CD4-positive, alpha-beta T cell treated with Interferon gamma for 1 hour (primary cell): ENCODE data around the gene GIGYF1.
"Not testable (repeated sequence)": the region's sequence is repeated elsewhere in the genome, so short reads cannot be mapped to it uniquely, and the experiment has no call there.

Source experiments
- DNase-seq: peaks from one replicate; pipeline ENCODE4 v3.0.0-alpha.2; 2020

The GIGYF1 gene

GRCh38 chr7:100671353-100672327 lies 22.4 kb downstream of the GIGYF1 start:
- no peak for DNase-seq

- DNase-seq: no peak
Measured at GRCh38 chr7:100670074-100670473, 24.0 kb downstream of the GIGYF1 start.

DNA sequence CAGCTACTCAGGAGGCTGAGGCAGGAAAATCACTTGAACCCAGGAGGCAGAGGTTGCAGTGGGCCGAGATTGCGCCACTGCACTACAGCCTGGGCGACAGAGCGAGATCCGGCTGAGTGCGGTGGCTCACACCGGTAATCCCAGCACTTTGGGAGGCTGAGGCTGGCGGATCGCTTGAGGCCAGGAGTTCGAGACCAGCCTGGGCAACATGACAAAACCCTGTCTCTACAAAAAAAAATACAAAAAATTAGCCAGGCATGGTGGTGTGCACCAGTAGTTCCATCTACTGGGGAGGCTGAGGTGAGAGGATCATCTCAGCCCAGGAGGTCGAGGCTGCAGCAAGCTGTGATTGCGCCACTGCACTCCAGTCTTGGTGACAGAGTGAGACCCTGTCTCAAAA lies 24.9 kb downstream of the GIGYF1 start:
- DNase-seq: not testable (repeated sequence)

DNA sequence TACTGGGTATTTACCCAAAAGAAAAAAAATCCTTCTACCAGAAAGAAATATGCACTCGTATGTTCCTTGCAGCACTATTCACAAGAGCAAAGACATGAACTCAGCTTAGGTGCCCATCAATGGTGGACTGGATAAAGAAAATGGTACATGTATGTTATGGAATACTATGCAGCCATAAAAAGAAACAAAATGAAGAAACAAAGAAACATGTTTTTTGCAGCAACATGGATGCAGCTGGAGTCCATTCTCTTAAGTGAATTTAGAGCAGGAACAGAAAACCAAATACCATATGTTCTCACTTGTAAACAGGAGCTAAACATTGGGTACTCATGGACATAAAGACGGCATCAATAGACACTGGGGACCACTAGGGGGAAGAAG lies 26.0 kb downstream of the GIGYF1 start:
- no peak for DNase-seq

GRCh38 chr7:100667331-100668068 lies 26.6 kb downstream of the GIGYF1 start:
- DNase-seq: no peak

- no peak for DNase-seq
Measured at GRCh38 chr7:100665168-100665726, 28.8 kb downstream of the GIGYF1 start.

DNA sequence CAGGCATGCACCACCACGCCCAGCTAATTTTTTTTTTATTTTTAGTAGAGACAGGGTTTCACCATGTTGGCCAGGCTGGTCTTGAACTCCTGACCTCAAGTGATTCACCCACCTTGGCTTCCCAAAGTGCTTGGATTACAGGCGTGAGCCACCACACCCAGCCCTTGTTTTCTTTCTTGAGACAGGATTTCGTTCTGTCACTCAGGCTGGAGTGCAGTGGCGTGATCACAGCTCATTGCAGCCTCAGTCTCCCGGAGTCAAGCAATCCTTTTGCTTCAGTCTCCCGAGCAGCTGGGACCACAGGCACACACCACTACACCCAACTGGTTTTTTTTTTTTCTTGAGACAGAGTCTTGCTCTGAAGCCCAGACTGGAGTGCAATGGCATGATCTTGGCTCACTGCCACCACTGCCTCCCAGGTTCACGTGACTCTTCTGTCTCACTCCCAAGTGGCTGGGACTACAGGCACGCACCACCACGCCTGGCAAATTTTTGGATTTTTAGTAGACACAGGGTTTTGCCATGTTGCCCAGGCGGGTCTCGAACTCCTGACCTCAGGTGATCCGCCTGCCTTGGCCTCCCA lies 31.8 kb downstream of the GIGYF1 start:
- DNase-seq: not testable (repeated sequence)

GRCh38 chr7:100655908-100656674 lies 38.0 kb downstream of the GIGYF1 start, which contains the start of gene ACTL6B:
Gene ACTL6B (minus strand): TSS chr7:100656448. CDS start chr7:100656354, 94 bp downstream.
- DNase-seq: peak; percentile 52

DNA sequence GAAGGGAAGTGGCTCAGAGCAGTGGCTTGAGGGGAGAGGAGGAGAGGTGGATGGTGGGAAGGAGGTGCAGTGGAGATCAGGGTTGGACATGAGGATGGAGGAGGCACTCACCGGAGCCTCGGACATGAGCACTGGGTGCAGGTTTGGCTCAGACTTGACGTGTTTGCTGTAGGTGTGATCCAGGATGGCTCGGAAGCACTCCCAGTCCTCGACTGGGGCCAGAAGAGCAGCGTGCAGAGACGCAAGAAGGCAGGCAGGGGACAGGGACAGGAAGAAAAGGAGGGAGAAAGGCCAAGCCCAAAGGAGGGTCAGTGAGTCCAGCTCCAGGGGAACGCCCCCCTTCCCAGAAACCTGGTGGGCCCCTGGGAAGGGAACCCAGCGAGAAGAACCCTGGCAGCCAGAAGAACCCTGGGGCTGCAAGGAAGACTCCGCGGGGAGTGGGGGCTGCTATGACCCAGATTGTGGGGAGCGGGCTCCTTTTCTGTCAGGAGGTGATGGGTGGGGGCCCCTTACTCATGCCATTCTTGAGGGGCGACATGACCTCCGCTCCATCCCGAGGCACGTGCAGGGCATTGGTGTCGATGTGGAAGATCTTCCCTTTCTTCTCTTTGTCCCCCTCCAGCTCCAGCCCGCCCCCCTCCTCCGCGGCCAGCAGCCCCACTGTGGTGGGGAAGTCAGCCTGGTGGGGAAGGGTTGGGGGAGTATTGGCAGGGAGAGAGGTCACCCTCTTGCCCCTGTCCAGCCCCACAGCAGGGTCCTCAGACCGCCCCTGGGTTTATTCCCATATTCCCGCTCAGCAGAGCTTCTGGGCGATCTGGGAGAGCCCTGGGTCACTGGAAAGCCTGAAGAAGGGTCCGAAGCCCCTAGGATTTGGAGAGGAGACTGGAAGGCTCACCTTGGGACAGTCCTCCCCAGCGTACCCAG lies 38.9 kb downstream of the GIGYF1 start:
- DNase-seq: no peak

DNA sequence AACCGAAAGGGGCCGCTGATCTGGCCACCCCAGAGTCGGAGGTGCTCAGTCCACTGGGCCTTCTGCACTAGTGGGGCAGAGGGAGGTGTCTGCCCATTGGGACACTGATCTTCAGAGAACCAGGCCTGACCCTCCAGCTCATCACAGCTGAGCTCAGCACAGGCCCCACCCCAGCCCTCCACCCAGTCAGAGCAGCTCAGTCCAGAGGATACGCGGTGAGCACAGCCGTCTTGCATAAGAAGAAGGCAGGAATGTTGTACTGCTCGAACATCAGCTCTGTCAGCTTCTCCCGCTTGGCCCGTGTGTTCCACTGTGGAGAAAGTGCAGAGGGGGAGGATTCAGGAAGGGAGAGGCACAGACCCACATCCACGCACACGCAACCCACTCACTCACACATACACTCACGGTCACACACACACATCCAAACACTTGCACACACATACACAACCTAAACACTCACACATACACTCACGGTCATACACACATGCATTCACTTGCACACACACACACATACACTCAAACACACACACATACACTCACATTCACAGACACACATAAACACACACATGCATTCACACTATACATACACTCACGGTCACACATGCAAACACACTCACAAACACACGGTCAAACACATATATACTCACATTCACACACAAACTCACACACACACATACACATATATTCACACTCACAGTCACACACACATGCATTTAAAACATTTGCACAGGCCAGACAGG lies 44.1 kb downstream of the GIGYF1 start:
- DNase-seq: no peak

GRCh38 chr7:100642534-100642907 lies 51.5 kb downstream of the GIGYF1 start:
- DNase-seq: peak; percentile 61

GRCh38 chr7:100641860-100642533 lies 52.1 kb downstream of the GIGYF1 start:
- no peak for DNase-seq

- no peak for DNase-seq
Measured at GRCh38 chr7:100641463-100641859, 52.6 kb downstream of the GIGYF1 start, which contains the start of gene TFR2. Gene TFR2 (minus strand): TSS chr7:100641552. CDS start chr7:100641509, 43 bp downstream.

DNA sequence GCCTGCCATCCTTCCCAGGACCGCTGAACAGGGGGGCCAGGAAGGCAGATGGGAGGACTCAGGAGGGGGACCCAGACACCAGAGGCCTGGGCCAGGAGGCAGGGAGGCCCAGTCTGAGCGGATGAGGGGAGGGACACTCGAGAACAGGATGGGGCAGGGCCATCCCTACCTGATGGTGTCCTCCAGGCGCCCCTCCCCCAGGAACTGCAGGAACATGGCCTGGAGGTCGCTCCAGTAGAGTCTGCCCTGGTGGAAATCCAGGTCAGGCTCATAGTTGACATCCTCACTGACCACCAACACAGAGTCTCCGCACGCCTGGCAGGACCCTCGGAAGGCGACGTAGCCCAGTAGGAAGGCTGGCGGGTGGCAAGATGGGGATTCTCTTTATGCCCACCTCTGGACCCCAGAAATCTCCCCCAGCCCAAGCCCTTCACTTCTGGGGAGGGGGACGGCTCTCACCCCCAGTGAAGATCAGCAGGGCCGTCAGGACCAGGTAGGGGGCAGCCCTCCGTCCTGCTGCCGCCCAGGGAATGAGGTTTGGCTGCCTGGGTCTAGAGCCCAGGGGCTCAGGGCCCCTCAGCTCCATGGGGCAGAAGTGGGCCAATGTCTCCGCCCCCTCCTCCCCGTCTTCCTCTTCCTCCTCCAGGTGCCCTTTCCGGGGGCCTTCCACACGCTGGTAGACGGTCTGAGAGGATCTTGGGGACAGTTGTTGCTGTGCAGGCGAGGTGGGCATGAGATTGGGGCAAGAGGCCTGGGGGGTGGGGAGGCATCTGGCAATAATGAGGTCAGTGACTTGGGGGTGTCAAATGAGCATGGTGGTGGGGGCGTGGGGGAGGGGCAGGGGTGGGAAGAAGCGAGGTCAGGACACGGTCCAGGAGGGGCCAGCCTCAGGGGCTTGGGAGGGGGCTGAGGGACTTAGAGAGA lies 53.3 kb downstream of the GIGYF1 start:
- DNase-seq: no peak

- no peak for DNase-seq
Measured at GRCh38 chr7:100639995-100640516, 54.0 kb downstream of the GIGYF1 start.

GRCh38 chr7:100632951-100633717 lies 60.9 kb downstream of the GIGYF1 start:
- DNase-seq: peak; percentile 61

DNA sequence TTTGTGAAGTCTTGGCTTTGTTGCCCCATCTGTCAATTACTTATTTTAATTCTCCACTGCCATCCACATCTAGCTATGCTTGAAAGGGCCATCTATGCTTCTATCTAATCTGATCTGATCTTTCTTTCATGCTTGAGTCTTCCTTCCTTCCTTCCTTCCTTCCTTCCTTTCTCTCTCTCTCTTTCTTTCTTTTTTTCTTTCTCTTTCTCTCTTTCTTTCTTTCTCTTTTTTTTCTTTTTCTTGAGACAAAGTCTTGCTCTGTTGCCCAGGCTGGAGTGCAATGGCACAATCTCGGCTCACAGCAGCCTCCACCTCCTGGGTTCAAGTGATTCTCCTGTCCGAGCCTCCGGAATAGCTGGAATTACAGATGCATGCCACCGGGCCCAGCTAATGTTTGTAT lies 64.0 kb downstream of the GIGYF1 start:
- DNase-seq: no peak
